ENCODE data around the gene CNTLN.
"Not testable (repeated sequence)": the region's sequence is repeated elsewhere in the genome, so short reads cannot be mapped to it uniquely, and the experiment has no call there.

The CNTLN gene

GRCh38 chr9:17490110-17490509, 355.3 kb downstream of the CNTLN start:
- no peak for DNase-seq (ENCODE audit: low read depth in 2 of 2)

DNA sequence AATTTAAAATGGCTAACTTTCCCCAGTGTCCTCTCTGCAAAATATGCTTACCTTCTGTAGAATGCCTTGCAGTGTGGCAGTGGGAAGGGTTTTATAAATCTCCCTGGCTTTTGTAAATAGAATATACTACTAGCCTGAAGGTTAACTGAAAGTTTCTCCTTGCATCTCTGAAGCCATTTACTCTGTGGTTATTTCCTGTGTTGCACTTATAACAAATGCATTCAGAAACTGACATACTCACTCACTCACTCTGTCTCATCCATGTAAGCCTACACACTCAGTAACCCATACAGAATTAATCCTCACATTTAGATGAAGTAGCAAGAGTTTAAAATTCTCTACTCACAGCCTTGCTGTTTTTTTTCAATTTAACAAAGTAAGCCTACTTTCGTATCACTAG, 356.9 kb downstream of the CNTLN start:
- no peak for DNase-seq (ENCODE audit: low read depth in 2 of 2)

- DNase-seq (ENCODE audit: low read depth in 2 of 2), result no peak
These were observed 368.4 kb downstream of the CNTLN start for GRCh38 chr9:17503196-17503595.

GRCh38 chr9:17509151-17509550, 374.3 kb downstream of the CNTLN start:
- no peak for DNase-seq (ENCODE audit: low read depth in 2 of 2)

- DNase-seq (ENCODE audit: low read depth in 2 of 2), result no peak
These were observed 374.9 kb downstream of the CNTLN start for GRCh38 chr9:17509701-17510100.

DNA sequence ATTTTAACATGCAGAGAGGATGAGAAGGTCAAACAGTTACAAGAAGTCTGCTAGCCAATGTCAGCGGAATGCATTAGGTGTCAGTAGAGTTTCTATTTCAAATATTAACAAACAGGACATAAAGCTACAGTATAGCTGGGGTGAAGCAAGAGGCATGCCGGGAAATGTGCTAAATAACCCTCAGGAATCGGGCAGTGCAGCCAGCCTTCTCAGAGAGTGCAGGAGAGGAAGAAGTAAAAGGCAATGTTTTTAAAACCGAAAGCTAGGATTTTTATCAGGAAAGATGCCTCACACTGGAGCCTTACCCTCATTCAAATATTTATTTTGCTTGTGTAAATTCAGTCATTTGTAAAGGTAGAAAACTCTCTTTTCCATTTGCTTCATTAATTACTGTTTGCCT, 384.9 kb downstream of the CNTLN start:
- DNase-seq (ENCODE audit: low read depth in 2 of 2), result no peak

DNA sequence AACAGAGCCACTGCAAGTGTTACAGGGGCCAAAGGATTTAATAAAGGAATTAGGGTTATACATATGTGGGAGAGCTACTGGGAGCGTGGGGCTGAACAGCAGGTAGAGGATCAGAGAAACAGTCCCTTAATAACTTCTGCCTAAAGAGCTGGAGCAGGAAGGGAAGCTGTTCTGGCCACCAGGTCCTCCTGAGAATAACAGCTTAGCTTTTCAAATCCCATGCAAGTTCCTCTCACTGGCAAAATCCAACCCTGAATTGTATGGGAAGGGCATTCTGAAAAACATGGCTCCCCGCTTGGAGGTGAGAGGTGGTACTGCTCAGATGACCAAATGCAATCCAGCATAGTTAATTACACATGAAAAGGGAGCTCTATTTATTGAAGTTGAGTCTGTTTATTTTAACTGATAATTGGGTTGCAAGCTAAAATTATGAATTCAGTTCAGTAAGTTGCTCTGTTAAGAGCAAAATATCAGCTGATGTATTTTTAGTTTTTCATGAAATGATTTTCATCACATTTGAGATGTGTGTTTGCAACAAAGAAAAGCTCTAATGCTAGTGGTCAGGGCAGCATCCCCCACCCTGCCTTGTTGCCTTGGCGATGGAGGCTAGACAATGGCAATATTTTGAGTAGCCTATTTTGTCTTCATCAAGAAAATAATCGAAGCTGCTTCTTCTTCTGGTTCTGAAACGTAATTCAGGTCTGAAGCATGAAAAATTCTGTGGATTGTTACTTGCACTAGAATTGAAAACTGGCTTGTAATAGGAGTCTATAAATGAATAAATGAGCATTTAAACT, 385.6 kb downstream of the CNTLN start:
- DNase-seq (ENCODE audit: low read depth in 2 of 2), result no peak

GRCh38 chr9:17521100-17521855, 386.4 kb downstream of the CNTLN start:
- no peak for DNase-seq (ENCODE audit: low read depth in 2 of 2)

DNA sequence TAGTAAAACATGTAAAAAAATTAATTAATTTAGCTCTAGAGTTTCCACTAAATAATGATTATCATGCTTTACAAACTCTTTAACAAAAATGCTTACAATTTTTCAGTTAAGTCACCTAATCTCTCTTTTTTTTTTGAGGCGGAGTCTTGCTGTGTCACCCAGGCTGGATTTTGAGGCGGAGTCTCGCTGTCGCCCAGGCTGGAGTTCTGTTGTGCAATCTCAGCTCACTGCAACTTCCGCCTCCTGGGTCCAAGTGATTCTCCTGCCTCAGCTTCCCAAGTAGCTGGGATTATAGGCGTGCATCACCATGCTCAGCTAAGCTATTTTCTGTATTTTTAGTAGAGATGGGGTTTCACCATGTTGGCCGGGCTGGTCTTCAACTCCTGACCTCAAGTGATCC, 391.9 kb downstream of the CNTLN start:
- not testable (repeated sequence) for DNase-seq (ENCODE audit: low read depth in 2 of 2)

- DNase-seq (ENCODE audit: low read depth in 2 of 2), result no peak
These were observed 394.0 kb downstream of the CNTLN start for GRCh38 chr9:17528859-17529258.

DNA sequence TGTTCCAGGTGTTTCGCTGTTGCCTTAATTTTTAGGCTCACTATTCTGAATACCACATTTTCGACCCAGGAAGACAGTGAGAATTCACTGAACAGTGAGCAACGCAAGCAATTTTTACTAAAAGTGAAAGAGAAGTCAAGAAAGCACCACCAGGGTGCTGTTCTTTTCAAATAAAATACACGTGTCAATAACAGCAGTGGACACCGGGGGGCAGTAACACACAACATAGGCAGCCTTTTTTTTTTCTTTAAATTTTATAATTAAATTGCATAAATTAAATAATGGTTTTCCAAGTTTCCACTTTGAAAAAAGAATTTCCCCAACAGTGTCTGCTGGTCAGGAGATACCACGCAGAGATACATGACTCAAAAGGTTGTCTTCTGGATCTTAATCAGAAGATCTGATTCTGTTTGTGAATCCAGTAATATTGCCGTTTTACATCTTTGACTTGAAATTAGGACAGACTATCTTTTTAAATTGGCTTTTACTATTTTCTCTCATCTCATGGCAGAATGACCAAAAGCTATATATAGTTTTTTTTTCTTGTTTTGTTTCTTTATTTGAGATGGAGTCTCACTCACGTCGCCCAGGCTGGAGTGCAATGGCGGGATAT, 396.9 kb downstream of the CNTLN start:
- DNase-seq (ENCODE audit: low read depth in 2 of 2), result no peak

GRCh38 chr9:17532461-17532860, 397.6 kb downstream of the CNTLN start:
- no peak for DNase-seq (ENCODE audit: low read depth in 2 of 2)

GRCh38 chr9:17535176-17535575, 400.3 kb downstream of the CNTLN start:
- no peak for DNase-seq (ENCODE audit: low read depth in 2 of 2)

DNA sequence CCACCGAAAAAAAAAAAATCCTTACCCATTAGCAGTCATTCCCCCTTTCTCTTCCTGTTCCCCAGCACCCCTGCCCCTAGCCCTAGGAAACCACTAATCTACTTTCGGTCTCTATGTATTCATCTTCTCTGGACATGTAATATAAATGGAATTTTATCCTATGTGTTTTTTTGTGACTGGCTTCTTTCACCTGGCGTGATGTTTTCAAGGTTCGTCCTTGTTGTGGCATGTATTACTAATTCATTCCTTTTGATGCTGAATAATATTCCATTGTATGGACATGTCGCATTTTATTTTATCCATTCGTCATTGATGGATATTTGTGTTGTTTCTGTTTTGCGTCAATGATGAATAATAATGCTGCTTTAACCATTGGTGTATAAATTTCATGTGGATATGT, 401.2 kb downstream of the CNTLN start:
- DNase-seq (ENCODE audit: low read depth in 2 of 2), result no peak

DNA sequence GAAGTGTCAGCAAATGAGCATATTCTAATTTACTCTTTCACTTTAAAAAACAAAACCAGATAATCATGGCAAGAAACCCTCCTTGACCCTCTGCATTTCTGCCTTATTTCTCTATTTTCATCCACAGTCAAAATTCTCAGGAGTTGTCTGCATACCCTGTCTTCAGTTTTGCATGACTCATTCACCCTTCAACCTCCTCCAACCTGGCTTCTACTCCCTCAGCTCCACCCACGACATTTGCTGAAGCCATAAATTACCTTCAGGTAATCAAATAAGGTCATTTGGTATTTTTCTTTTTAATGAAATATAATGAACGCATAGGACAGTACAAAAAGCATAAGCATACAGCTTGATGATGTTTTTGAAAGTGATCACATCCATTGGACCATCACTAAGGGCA, 416.2 kb downstream of the CNTLN start:
- no peak for DNase-seq (ENCODE audit: low read depth in 2 of 2)

Data from stimulated activated CD8-positive, alpha-beta memory T cell treated with anti-CD3 and anti-CD28 coated beads, Interleukin-7, amount 100 ng/mL, for 1 hour (primary cell).